ENCODE results near the gene PLXNA4.

DNA sequence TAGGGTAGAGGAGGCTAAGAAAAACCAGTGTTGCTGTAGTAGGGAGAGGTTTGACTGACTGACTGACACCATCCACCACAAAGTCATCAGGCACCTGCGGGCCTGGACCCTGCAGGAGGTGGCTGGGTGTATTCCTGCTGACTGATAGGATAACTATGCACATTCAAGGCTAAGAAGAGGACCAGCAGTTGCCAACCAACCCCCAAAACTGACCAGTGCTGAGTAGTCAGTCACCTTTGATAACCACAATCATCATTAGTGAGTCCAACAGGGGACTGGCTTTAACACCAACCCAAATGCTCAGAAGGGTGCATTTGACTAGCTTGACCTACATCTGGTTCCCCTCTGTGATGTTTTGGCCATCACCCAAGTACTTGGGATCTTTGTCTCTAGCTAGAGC, 30.5 kb downstream of the PLXNA4 start:
- TF ChIP-seq, protein P1, sequence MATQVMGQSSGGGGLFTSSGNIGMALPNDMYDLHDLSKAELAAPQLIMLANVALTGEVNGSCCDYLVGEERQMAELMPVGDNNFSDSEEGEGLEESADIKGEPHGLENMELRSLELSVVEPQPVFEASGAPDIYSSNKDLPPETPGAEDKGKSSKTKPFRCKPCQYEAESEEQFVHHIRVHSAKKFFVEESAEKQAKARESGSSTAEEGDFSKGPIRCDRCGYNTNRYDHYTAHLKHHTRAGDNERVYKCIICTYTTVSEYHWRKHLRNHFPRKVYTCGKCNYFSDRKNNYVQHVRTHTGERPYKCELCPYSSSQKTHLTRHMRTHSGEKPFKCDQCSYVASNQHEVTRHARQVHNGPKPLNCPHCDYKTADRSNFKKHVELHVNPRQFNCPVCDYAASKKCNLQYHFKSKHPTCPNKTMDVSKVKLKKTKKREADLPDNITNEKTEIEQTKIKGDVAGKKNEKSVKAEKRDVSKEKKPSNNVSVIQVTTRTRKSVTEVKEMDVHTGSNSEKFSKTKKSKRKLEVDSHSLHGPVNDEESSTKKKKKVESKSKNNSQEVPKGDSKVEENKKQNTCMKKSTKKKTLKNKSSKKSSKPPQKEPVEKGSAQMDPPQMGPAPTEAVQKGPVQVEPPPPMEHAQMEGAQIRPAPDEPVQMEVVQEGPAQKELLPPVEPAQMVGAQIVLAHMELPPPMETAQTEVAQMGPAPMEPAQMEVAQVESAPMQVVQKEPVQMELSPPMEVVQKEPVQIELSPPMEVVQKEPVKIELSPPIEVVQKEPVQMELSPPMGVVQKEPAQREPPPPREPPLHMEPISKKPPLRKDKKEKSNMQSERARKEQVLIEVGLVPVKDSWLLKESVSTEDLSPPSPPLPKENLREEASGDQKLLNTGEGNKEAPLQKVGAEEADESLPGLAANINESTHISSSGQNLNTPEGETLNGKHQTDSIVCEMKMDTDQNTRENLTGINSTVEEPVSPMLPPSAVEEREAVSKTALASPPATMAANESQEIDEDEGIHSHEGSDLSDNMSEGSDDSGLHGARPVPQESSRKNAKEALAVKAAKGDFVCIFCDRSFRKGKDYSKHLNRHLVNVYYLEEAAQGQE (IDR thresholded peaks at IDR 0.05; ENCODE audit: insufficient read depth in 1 of 2, low read depth in 2 of 2, low read length in 2 of 2), result no peak
- TF ChIP-seq TAF1 (IDR thresholded peaks at IDR 0.05; ENCODE audit: borderline replicate concordance, insufficient read depth, low read length), result no peak
- TF ChIP-seq SIN3A (IDR thresholded peaks at IDR 0.05; ENCODE audit: borderline replicate concordance, insufficient read depth, low read length), result no peak
- no peak for TF ChIP-seq POLR2AphosphoS5 (IDR thresholded peaks at IDR 0.05; ENCODE audit: low read depth, low read length)
